ENCODE data around the gene PCARE.

The PCARE gene

GRCh38 chr2:29032189-29032588, 42.1 kb downstream of the PCARE start:
- no peak for DNase-seq

GRCh38 chr2:29031046-29031445, 43.3 kb downstream of the PCARE start:
- no peak for DNase-seq

GRCh38 chr2:29025711-29026110, 48.6 kb downstream of the PCARE start:
- DNase-seq = no peak

GRCh38 chr2:29024882-29025430, 49.4 kb downstream of the PCARE start:
- DNase-seq = no peak

- no peak for DNase-seq
These were observed 51.1 kb downstream of the PCARE start for GRCh38 chr2:29023188-29023587.

- no peak for DNase-seq
These were observed 51.6 kb downstream of the PCARE start for GRCh38 chr2:29022679-29023078.

GRCh38 chr2:29021886-29022285, 52.4 kb downstream of the PCARE start:
- no peak for DNase-seq

GRCh38 chr2:29017716-29018435, 56.4 kb downstream of the PCARE start:
- DNase-seq = no peak

GRCh38 chr2:29016504-29016903, 57.8 kb downstream of the PCARE start:
- no peak for DNase-seq

GRCh38 chr2:29015701-29016470, 58.4 kb downstream of the PCARE start:
- DNase-seq = peak; percentile 37

GRCh38 chr2:29014811-29015421, 59.4 kb downstream of the PCARE start:
- no peak for DNase-seq

GRCh38 chr2:29014331-29014730, 60.0 kb downstream of the PCARE start:
- DNase-seq = no peak

- no peak for DNase-seq
These were observed 61.1 kb downstream of the PCARE start for GRCh38 chr2:29013057-29013780.

- no peak for DNase-seq
These were observed 62.1 kb downstream of the PCARE start for GRCh38 chr2:29012211-29012681.
